Mucosa of rectum (tissue), 2 donors: Measurements from ENCODE around the gene ID1.

Experiments used
- H3K27ac ChIP-seq, 2 donors: one replicate each; pipeline ENCODE4 v1.7.0; 2013; ENCODE audit warnings: inconsistent platforms in 2 of 2, low read depth in 2 of 2, low read length in 2 of 2
- H3K27me3 ChIP-seq, 2 donors: one replicate each; pipeline ENCODE4 v1.7.0; 2013; ENCODE audit warnings: low read length in 2 of 2; ENCODE audit not compliant: control insufficient read depth in 2 of 2, insufficient read depth in 2 of 2
- H3K36me3 ChIP-seq, 2 donors: one replicate each; pipeline ENCODE4 v1.7.0; 2013; ENCODE audit warnings: low read length in 2 of 2; ENCODE audit not compliant: control insufficient read depth in 2 of 2, insufficient read depth in 2 of 2
- H3K4me1 ChIP-seq, 2 donors: one replicate each; pipeline ENCODE4 v1.7.0; 2013; ENCODE audit warnings: low read length in 2 of 2, mild to moderate bottlenecking in 1 of 2; ENCODE audit not compliant: control insufficient read depth in 2 of 2, insufficient read depth in 2 of 2
- H3K4me3 ChIP-seq, 2 donors: one replicate each; pipeline ENCODE4 v1.7.0; 2013; ENCODE audit warnings: low read length in 2 of 2
- H3K9ac ChIP-seq, 2 donors: one replicate each; pipeline ENCODE4 v1.7.0; 2013; ENCODE audit warnings: low read length in 2 of 2, low read depth in 1 of 2, mild to moderate bottlenecking in 1 of 2
- H3K9me3 ChIP-seq, 2 donors: one replicate each; pipeline ENCODE4 v1.7.0; 2013; ENCODE audit warnings: low read length in 2 of 2; ENCODE audit not compliant: control insufficient read depth in 2 of 2
- donor health status: healthy.
- donor health status: Normal muscosa, but diverticular disease.

ID1 gene

GRCh38 chr20:31605031-31605901, at the start of gene ID1:
Gene ID1, plus strand, starts transcription at chr20:31605289. Its CDS starts 99 bp downstream, at chr20:31605388.
- Histone ChIP-seq H3K27ac (peak within 1 kb of the TSS; percentile 97 to 98), H3K4me1 (peaks cover 39 to 50% of the 10 kb centered on the region in 2 donors), H3K9me3 (no peaks in the 10 kb centered on the region), H3K9ac (peak within 1 kb of the TSS; percentile 97 to 98), H3K27me3 (no peaks in the 10 kb centered on the region), H3K36me3 (peaks cover 0 to 3% of the 10 kb centered on the region in 2 donors), H3K4me3 (peak within 1 kb of the TSS; percentile 78 to 95)

- H3K4me1 ChIP-seq, result peaks cover 7 to 8% of the 10 kb centered on the region in 2 donors
- no peak overlapping the region for H3K27ac ChIP-seq
- no peaks in the 10 kb centered on the region for H3K27me3 ChIP-seq
- peaks cover 28 to 39% of the 10 kb centered on the region in 2 donors for H3K36me3 ChIP-seq
- H3K4me3 ChIP-seq, result no peak overlapping the region
- no peak overlapping the region for H3K9ac ChIP-seq
- no peaks in the 10 kb centered on the region for H3K9me3 ChIP-seq
These were observed 45.4 kb upstream of the ID1 start for GRCh38 chr20:31559704-31560093.

GRCh38 chr20:31560094-31560745, 44.9 kb upstream of the ID1 start:
- H3K9ac ChIP-seq, result no peak overlapping the region
- peaks cover 24 to 33% of the 10 kb centered on the region in 2 donors for H3K36me3 ChIP-seq
- no peaks in the 10 kb centered on the region for H3K27me3 ChIP-seq
- H3K4me1 ChIP-seq, result peaks cover 7 to 8% of the 10 kb centered on the region in 2 donors
- peak overlapping the region; percentile 54 to 69 for H3K27ac ChIP-seq
- no peak overlapping the region for H3K4me3 ChIP-seq
- no peaks in the 10 kb centered on the region for H3K9me3 ChIP-seq

- H3K36me3 ChIP-seq, result peaks cover 20 to 30% of the 10 kb centered on the region in 2 donors
These were observed 44.1 kb upstream of the ID1 start for GRCh38 chr20:31560746-31561598.

GRCh38 chr20:31562241-31562640, 42.8 kb upstream of the ID1 start:
- Histone ChIP-seq H3K4me1 (peaks cover 18 to 26% of the 10 kb centered on the region in 2 donors), H3K9ac (no peak overlapping the region), H3K9me3 (no peaks in the 10 kb centered on the region), H3K36me3 (peaks cover 22 to 32% of the 10 kb centered on the region in 2 donors), H3K27me3 (no peaks in the 10 kb centered on the region), H3K4me3 (no peak overlapping the region), H3K27ac (peak overlapping the region; percentile 54 to 66)

More at GRCh38 chr20:31560746-31561598, 44.1 kb upstream of the ID1 start:
- H3K9me3 ChIP-seq, result no peaks in the 10 kb centered on the region
- peak overlapping the region; percentile 54 to 69 for H3K27ac ChIP-seq
- no peak overlapping the region for H3K9ac ChIP-seq
- H3K4me1 ChIP-seq, result peaks cover 7 to 13% of the 10 kb centered on the region in 2 donors
- no peaks in the 10 kb centered on the region for H3K27me3 ChIP-seq
- no peak overlapping the region for H3K4me3 ChIP-seq

- Histone ChIP-seq H3K9me3 (no peaks in the 10 kb centered on the region), H3K4me3 (no peak overlapping the region), H3K36me3 (peaks cover 26 to 41% of the 10 kb centered on the region in 2 donors), H3K9ac (no peak overlapping the region), H3K27me3 (no peaks in the 10 kb centered on the region), H3K4me1 (peaks cover 24 to 30% of the 10 kb centered on the region in 2 donors), H3K27ac (no peak overlapping the region)
These were observed 40.8 kb upstream of the ID1 start for GRCh38 chr20:31564284-31564683.

GRCh38 chr20:31565699-31566318, 39.3 kb upstream of the ID1 start:
- peak overlapping the region; percentile 7 to 48 for H3K4me3 ChIP-seq
- H3K9ac ChIP-seq, result peak overlapping the region; percentile 56 to 62
- H3K9me3 ChIP-seq, result no peaks in the 10 kb centered on the region
- peaks cover 32 to 35% of the 10 kb centered on the region in 2 donors for H3K4me1 ChIP-seq
- H3K36me3 ChIP-seq, result peaks cover 26 to 42% of the 10 kb centered on the region in 2 donors
- no peaks in the 10 kb centered on the region for H3K27me3 ChIP-seq
- peak overlapping the region; percentile 76 for H3K27ac ChIP-seq

GRCh38 chr20:31566319-31566657, 38.8 kb upstream of the ID1 start:
- no peaks in the 10 kb centered on the region for H3K9me3 ChIP-seq
- peaks cover 26 to 40% of the 10 kb centered on the region in 2 donors for H3K36me3 ChIP-seq
- H3K4me1 ChIP-seq, result peaks cover 32 to 40% of the 10 kb centered on the region in 2 donors
- H3K9ac ChIP-seq, result peak overlapping the region; percentile 56 to 62
- peak overlapping the region; percentile 76 for H3K27ac ChIP-seq
- H3K4me3 ChIP-seq, result peak overlapping the region; percentile 7 to 48
- H3K27me3 ChIP-seq, result no peaks in the 10 kb centered on the region

- H3K9ac ChIP-seq, result peak overlapping the region; percentile 56 to 62
These were observed 38.3 kb upstream of the ID1 start for GRCh38 chr20:31566658-31567379.

More at GRCh38 chr20:31566658-31567379, 38.3 kb upstream of the ID1 start:
- H3K9me3 ChIP-seq, result no peaks in the 10 kb centered on the region
- peak overlapping the region; percentile 76 for H3K27ac ChIP-seq
- peak overlapping the region; percentile 7 to 48 for H3K4me3 ChIP-seq
- peaks cover 32 to 40% of the 10 kb centered on the region in 2 donors for H3K4me1 ChIP-seq
- H3K36me3 ChIP-seq, result peaks cover 21 to 35% of the 10 kb centered on the region in 2 donors
- H3K27me3 ChIP-seq, result no peaks in the 10 kb centered on the region
